ENCODE data around the gene LHFPL3. TPM values are rescaled to one million over a fixed set of nuclear protein-coding genes. Genes with fewer than 3 reads are reported as not detected.

The LHFPL3 gene
- total RNA-seq, 1 donor from 2014 or later = not detected

DNA sequence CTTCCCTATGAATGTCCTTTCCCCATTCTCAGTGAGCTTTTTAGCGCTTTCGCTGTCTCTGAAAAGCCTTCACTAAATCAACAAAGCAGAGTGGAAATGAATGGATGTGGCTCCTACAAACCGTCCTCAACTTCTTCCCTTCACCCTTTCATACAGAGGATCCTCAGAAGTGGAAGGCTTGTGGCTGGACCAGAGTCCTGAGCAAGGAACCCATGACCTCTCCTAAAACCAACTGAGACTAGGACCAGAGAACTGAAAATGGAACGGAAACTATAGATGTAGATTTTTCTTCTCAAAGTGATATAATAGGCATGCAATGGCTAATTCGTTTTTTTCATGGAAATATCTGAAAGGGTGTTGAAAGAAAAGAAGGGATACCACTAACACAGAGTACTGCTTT, 122.5 kb downstream of the LHFPL3 start:
- DNase-seq (ENCODE audit: low read depth) = no peak
- TF ChIP-seq, protein P1, sequence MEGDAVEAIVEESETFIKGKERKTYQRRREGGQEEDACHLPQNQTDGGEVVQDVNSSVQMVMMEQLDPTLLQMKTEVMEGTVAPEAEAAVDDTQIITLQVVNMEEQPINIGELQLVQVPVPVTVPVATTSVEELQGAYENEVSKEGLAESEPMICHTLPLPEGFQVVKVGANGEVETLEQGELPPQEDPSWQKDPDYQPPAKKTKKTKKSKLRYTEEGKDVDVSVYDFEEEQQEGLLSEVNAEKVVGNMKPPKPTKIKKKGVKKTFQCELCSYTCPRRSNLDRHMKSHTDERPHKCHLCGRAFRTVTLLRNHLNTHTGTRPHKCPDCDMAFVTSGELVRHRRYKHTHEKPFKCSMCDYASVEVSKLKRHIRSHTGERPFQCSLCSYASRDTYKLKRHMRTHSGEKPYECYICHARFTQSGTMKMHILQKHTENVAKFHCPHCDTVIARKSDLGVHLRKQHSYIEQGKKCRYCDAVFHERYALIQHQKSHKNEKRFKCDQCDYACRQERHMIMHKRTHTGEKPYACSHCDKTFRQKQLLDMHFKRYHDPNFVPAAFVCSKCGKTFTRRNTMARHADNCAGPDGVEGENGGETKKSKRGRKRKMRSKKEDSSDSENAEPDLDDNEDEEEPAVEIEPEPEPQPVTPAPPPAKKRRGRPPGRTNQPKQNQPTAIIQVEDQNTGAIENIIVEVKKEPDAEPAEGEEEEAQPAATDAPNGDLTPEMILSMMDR (conservative IDR thresholded peaks at IDR 0.05; ENCODE audit: low read depth, low read length) = no peak
- no peak overlapping the region for H3K4me3 ChIP-seq (ENCODE audit: low read depth, low read length)

- DNase-seq (ENCODE audit: low read depth) = no peak
- H3K4me3 ChIP-seq (ENCODE audit: low read depth, low read length) = no peak overlapping the region
- TF ChIP-seq, protein P1 (conservative IDR thresholded peaks at IDR 0.05; ENCODE audit: low read depth, low read length) = no peak
Observed at GRCh38 chr7:104453190-104453589, 124.8 kb downstream of the LHFPL3 start.

DNA sequence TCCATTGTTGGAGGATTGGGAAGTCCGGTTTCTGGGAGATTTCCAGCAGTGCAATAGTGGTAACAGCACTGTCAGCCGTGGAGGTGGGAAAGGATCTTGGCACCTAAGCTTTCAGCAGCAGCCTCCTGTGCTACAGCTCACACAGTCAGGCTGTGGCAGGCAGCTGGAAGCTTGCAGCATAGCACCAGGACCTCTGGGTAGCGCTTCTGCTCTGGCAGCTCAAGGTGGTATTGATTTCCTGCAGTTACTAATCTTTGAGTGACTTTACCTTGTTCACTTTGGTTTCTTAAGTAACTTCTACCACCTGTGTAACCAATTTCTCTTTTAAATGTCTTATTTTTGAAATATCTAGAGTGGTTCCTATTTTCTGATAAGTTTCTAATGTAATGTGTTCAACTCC, 130.5 kb downstream of the LHFPL3 start:
- TF ChIP-seq, protein P1 (conservative IDR thresholded peaks at IDR 0.05; ENCODE audit: low read depth, low read length) = no peak
- DNase-seq (ENCODE audit: low read depth) = no peak
- no peak overlapping the region for H3K4me3 ChIP-seq (ENCODE audit: low read depth, low read length)

DNA sequence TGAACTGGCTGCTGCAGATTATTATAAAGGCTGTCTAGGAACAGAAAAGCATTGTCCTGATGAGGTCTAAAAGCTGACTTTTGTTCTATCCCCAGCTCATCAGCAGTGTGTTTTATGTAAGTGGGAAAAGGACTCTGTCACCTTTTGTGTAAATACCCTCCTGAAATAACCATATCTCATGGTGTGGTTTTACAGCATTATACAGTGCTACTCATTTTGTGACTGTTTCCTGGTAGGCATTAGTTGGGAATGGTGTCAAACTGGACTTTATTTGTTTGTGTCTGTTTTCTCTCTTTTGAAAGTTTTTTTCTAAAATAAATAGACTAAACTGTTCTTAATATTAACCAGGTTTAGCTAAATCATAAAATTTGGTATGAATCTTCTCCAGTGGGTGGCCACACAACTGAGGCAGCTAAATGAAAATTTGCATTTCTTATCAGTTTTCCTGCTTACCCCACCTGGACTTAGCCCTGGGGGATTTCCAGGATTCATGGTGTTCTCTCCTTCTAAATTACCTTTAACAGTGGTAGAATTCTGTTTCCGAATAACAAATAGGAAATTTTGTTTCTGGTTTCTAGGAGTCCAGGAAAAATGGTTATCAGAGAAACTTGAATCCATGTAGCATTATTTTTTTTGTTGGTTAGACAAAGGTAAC, 140.9 kb downstream of the LHFPL3 start:
- no peak overlapping the region for H3K4me3 ChIP-seq (ENCODE audit: low read depth, low read length)
- no peak for DNase-seq (ENCODE audit: low read depth)
- TF ChIP-seq, protein P1 (conservative IDR thresholded peaks at IDR 0.05; ENCODE audit: low read depth, low read length) = no peak

DNA sequence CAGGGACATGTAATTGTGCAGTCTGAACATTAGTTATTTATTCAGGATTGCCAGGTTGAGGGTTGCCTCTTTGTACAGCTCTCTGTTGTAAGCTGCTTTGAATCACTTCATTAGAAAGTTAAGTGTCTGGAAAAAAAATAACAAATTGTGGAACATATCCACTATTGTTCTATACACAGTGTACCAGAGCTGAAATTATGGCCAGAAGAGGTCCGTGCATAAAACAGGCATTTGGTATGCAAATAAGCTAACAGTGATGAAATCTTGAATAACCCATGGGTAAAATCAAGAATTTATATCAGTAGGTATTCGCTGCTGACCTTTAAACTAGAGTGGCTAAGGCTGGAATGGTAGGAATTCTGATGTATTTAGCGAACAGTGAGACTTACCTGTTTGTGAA, 152.1 kb downstream of the LHFPL3 start:
- DNase-seq (ENCODE audit: low read depth) = no peak
- H3K4me3 ChIP-seq (ENCODE audit: low read depth, low read length) = no peak overlapping the region
- TF ChIP-seq, protein P1 (conservative IDR thresholded peaks at IDR 0.05; ENCODE audit: low read depth, low read length) = no peak

DNA sequence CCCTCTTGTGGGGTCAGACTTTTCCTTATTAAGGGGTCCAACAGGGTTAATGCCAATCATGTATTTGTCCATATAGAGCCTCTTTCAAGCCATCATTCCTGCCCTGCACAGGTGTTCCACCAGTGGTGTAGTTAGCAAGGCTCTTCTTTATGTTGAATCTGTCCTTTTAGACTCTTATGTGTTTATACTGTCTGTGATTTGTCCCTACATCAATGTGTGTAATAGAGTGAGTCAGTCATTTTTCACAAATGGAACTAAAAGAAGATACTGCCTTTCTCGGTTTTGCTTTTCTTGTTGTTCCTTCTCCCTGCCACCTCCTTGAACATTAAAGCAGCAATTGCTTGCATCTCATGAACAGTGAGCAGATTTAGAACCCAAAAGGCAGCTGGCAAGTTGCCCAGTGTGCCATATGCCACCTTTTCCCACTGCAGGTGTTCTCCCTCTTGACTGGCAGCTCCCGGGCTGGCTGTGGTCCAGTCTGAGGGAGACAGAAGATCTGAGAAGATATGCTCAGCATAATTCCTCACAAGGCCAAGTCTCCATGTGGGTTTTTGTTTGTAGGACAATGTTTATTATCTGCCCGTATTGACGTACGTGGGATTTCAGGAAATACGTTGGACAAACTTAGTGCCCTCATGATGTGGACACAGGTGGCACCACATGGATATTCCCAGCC, 154.1 kb downstream of the LHFPL3 start:
- no peak for DNase-seq (ENCODE audit: low read depth)
- TF ChIP-seq, protein P1 (conservative IDR thresholded peaks at IDR 0.05; ENCODE audit: low read depth, low read length) = no peak
- H3K4me3 ChIP-seq (ENCODE audit: low read depth, low read length) = no peak overlapping the region

DNA sequence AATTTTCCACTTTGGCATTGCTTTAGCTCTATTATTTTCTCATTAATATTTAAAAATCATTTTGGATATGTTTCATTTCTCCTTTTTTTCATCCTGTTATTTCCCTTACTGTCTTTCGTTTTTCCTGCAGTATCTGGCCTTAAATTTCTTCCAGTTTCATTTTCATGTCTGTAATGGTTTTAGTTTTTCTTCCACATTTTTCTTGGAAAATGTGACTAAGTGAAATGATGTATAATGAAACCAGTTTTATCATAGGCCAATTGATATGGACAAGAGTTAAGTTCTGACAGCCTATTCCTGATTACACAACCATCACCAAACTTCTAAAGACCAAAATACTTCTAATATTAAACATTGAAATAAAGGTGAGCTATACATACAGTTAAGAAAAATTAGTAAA, 158.5 kb downstream of the LHFPL3 start:
- TF ChIP-seq, protein P1 (conservative IDR thresholded peaks at IDR 0.05; ENCODE audit: low read depth, low read length) = no peak
- no peak overlapping the region for H3K4me3 ChIP-seq (ENCODE audit: low read depth, low read length)
- DNase-seq (ENCODE audit: low read depth) = no peak

Data from epithelial cell of proximal tubule (primary cell).